HG02759 (cell line): Measurements from ENCODE around the gene CTIF.
A peak's percentile ranks its signal among the peaks of the same experiment; 100 is the strongest.

Experiments
- ATAC-seq: cut with Tn5 transposase; IDR thresholded peaks from one replicate; pipeline ENCODE4 v1.9.1; 2021; ENCODE audit warnings: mild to moderate bottlenecking, moderate library complexity; ENCODE audit not compliant: unreplicated experiment

The CTIF gene

GRCh38 chr18:48781988-48782363 is 243.1 kb downstream of the CTIF start:
- no peak for ATAC-seq

GRCh38 chr18:48782381-48782861 is 243.6 kb downstream of the CTIF start:
- ATAC-seq, result no peak

GRCh38 chr18:48783616-48784520 is 245.0 kb downstream of the CTIF start:
- no peak for ATAC-seq

GRCh38 chr18:48784656-48785055 is 245.8 kb downstream of the CTIF start:
- ATAC-seq, result no peak

- peak; percentile 88 for ATAC-seq
These were observed 246.3 kb downstream of the CTIF start for GRCh38 chr18:48785091-48785614.

GRCh38 chr18:48785736-48786454 is 247.1 kb downstream of the CTIF start:
- no peak for ATAC-seq

GRCh38 chr18:48786455-48787202 is 247.8 kb downstream of the CTIF start:
- no peak for ATAC-seq

GRCh38 chr18:48787203-48788151 is 248.6 kb downstream of the CTIF start:
- ATAC-seq, result no peak

- ATAC-seq, result no peak
These were observed 249.5 kb downstream of the CTIF start for GRCh38 chr18:48788373-48788772.

GRCh38 chr18:48789259-48789812 is 250.5 kb downstream of the CTIF start:
- no peak for ATAC-seq

- ATAC-seq, result no peak
These were observed 251.5 kb downstream of the CTIF start for GRCh38 chr18:48790226-48790863.

- no peak for ATAC-seq
These were observed 252.2 kb downstream of the CTIF start for GRCh38 chr18:48790869-48791635.

GRCh38 chr18:48791636-48792105 is 252.8 kb downstream of the CTIF start:
- ATAC-seq, result no peak

GRCh38 chr18:48792141-48792540 is 253.3 kb downstream of the CTIF start:
- no peak for ATAC-seq

- ATAC-seq, result no peak
These were observed 254.0 kb downstream of the CTIF start for GRCh38 chr18:48792611-48793380.

- no peak for ATAC-seq
These were observed 255.6 kb downstream of the CTIF start for GRCh38 chr18:48794251-48794970.

GRCh38 chr18:48795696-48796095 is 256.9 kb downstream of the CTIF start:
- ATAC-seq, result no peak
